Activated naive CD8-positive, alpha-beta T cell treated with anti-CD3 and anti-CD28 coated beads for 36 hours (primary cell): ENCODE results near the gene KCNIP4. TPM values are rescaled to one million over a fixed set of nuclear protein-coding genes. Genes with fewer than 3 reads are reported as not detected.

Source experiments
- DNase-seq: peaks from one replicate; pipeline ENCODE4 v3.0.0; 2021
- H3K27ac Mint-ChIP-seq: one replicate; pipeline ENCODE4 v1.8.0; 2022; ENCODE audit warnings: mild to moderate bottlenecking, moderate library complexity, mixed read lengths
- H3K27me3 Mint-ChIP-seq: one replicate; pipeline ENCODE4 v1.8.0; 2022; ENCODE audit warnings: mild to moderate bottlenecking, mixed read lengths
- H3K36me3 Mint-ChIP-seq: one replicate; pipeline ENCODE4 v1.8.0; 2021; ENCODE audit warnings: mild to moderate bottlenecking, mixed read lengths
- H3K4me1 Mint-ChIP-seq: one replicate; pipeline ENCODE4 v1.8.0; 2021; ENCODE audit warnings: mixed read lengths
- H3K4me3 Mint-ChIP-seq: one replicate; pipeline ENCODE4 v1.8.0; 2022; ENCODE audit warnings: mild to moderate bottlenecking, moderate library complexity, mixed read lengths
- H3K9me3 Mint-ChIP-seq: one replicate; pipeline ENCODE4 v1.8.0; 2022; ENCODE audit warnings: mixed read lengths
- total RNA-seq, 2 experiments: library from RNA; stranded (reverse); gene quantifications; one replicate each; pipeline ENCODE4 v1.2.3, GENCODE V29; 2021

The KCNIP4 gene
- total RNA-seq, 2 experiments from 2014 or later: not detected

- H3K36me3 Mint-ChIP-seq: no peaks in the 10 kb centered on the region
- H3K9me3 Mint-ChIP-seq: no peaks in the 10 kb centered on the region
- H3K4me1 Mint-ChIP-seq: no peaks in the 10 kb centered on the region
- no peak for DNase-seq
- H3K4me3 Mint-ChIP-seq: no peak overlapping the region
- no peak overlapping the region for H3K27ac Mint-ChIP-seq
- no peaks in the 10 kb centered on the region for H3K27me3 Mint-ChIP-seq
Measured at GRCh38 chr4:21677173-21677572, 271.4 kb downstream of the KCNIP4 start.

- H3K27me3 Mint-ChIP-seq: no peaks in the 10 kb centered on the region
- no peak overlapping the region for H3K4me3 Mint-ChIP-seq
- no peak for DNase-seq
- H3K36me3 Mint-ChIP-seq: no peaks in the 10 kb centered on the region
- no peaks in the 10 kb centered on the region for H3K9me3 Mint-ChIP-seq
- no peaks in the 10 kb centered on the region for H3K4me1 Mint-ChIP-seq
- H3K27ac Mint-ChIP-seq: no peak overlapping the region
Measured at GRCh38 chr4:21664355-21664754, 284.2 kb downstream of the KCNIP4 start.

- H3K36me3 Mint-ChIP-seq: no peaks in the 10 kb centered on the region
Measured at GRCh38 chr4:21656832-21657231, 291.7 kb downstream of the KCNIP4 start.

GRCh38 chr4:21655031-21655430 is 293.5 kb downstream of the KCNIP4 start:
- no peaks in the 10 kb centered on the region for H3K9me3 Mint-ChIP-seq
- H3K4me3 Mint-ChIP-seq: no peak overlapping the region
- DNase-seq: no peak
- H3K27me3 Mint-ChIP-seq: no peaks in the 10 kb centered on the region
- no peaks in the 10 kb centered on the region for H3K4me1 Mint-ChIP-seq
- no peak overlapping the region for H3K27ac Mint-ChIP-seq
- H3K36me3 Mint-ChIP-seq: no peaks in the 10 kb centered on the region

More at GRCh38 chr4:21656832-21657231, 291.7 kb downstream of the KCNIP4 start:
- Mint-ChIP-seq H3K9me3 (no peaks in the 10 kb centered on the region), H3K4me3 (no peak overlapping the region), H3K27ac (no peak overlapping the region), H3K4me1 (no peaks in the 10 kb centered on the region), H3K27me3 (no peaks in the 10 kb centered on the region)
- no peak for DNase-seq

GRCh38 chr4:21652508-21653231 is 295.9 kb downstream of the KCNIP4 start:
- no peaks in the 10 kb centered on the region for H3K36me3 Mint-ChIP-seq
- no peaks in the 10 kb centered on the region for H3K27me3 Mint-ChIP-seq
- no peaks in the 10 kb centered on the region for H3K4me1 Mint-ChIP-seq
- DNase-seq: no peak
- no peak overlapping the region for H3K4me3 Mint-ChIP-seq
- H3K27ac Mint-ChIP-seq: no peak overlapping the region
- H3K9me3 Mint-ChIP-seq: no peaks in the 10 kb centered on the region

GRCh38 chr4:21649391-21650090 is 299.0 kb downstream of the KCNIP4 start:
- Mint-ChIP-seq H3K4me1 (no peaks in the 10 kb centered on the region), H3K27me3 (no peaks in the 10 kb centered on the region), H3K9me3 (no peaks in the 10 kb centered on the region), H3K4me3 (no peak overlapping the region), H3K36me3 (no peaks in the 10 kb centered on the region), H3K27ac (no peak overlapping the region)
- no peak for DNase-seq

- H3K27ac Mint-ChIP-seq: no peak overlapping the region
- H3K9me3 Mint-ChIP-seq: no peaks in the 10 kb centered on the region
- H3K36me3 Mint-ChIP-seq: no peaks in the 10 kb centered on the region
- H3K4me1 Mint-ChIP-seq: no peaks in the 10 kb centered on the region
- no peaks in the 10 kb centered on the region for H3K27me3 Mint-ChIP-seq
- no peak for DNase-seq
- no peak overlapping the region for H3K4me3 Mint-ChIP-seq
Measured at GRCh38 chr4:21645776-21646175, 302.8 kb downstream of the KCNIP4 start.

GRCh38 chr4:21641696-21642095 is 306.9 kb downstream of the KCNIP4 start:
- H3K27ac Mint-ChIP-seq: no peak overlapping the region
- H3K9me3 Mint-ChIP-seq: no peaks in the 10 kb centered on the region
- no peak overlapping the region for H3K4me3 Mint-ChIP-seq
- DNase-seq: no peak
- H3K36me3 Mint-ChIP-seq: no peaks in the 10 kb centered on the region
- H3K27me3 Mint-ChIP-seq: no peaks in the 10 kb centered on the region
- no peaks in the 10 kb centered on the region for H3K4me1 Mint-ChIP-seq

- H3K4me1 Mint-ChIP-seq: no peaks in the 10 kb centered on the region
- no peak overlapping the region for H3K27ac Mint-ChIP-seq
- no peaks in the 10 kb centered on the region for H3K36me3 Mint-ChIP-seq
- no peaks in the 10 kb centered on the region for H3K9me3 Mint-ChIP-seq
- no peaks in the 10 kb centered on the region for H3K27me3 Mint-ChIP-seq
- no peak for DNase-seq
- no peak overlapping the region for H3K4me3 Mint-ChIP-seq
Measured at GRCh38 chr4:21638171-21638725, 310.3 kb downstream of the KCNIP4 start.

- no peaks in the 10 kb centered on the region for H3K27me3 Mint-ChIP-seq
- H3K27ac Mint-ChIP-seq: no peak overlapping the region
- no peaks in the 10 kb centered on the region for H3K36me3 Mint-ChIP-seq
- H3K4me1 Mint-ChIP-seq: no peaks in the 10 kb centered on the region
- H3K4me3 Mint-ChIP-seq: no peak overlapping the region
- H3K9me3 Mint-ChIP-seq: no peaks in the 10 kb centered on the region
- DNase-seq: no peak
Measured at GRCh38 chr4:21628916-21629610, 319.5 kb downstream of the KCNIP4 start.

- no peak overlapping the region for H3K27ac Mint-ChIP-seq
- no peak for DNase-seq
- no peaks in the 10 kb centered on the region for H3K9me3 Mint-ChIP-seq
- H3K27me3 Mint-ChIP-seq: no peaks in the 10 kb centered on the region
- H3K4me3 Mint-ChIP-seq: no peak overlapping the region
- H3K36me3 Mint-ChIP-seq: no peaks in the 10 kb centered on the region
- H3K4me1 Mint-ChIP-seq: no peaks in the 10 kb centered on the region
Measured at GRCh38 chr4:21628116-21628670, 320.4 kb downstream of the KCNIP4 start.

- no peaks in the 10 kb centered on the region for H3K4me1 Mint-ChIP-seq
- H3K27ac Mint-ChIP-seq: no peak overlapping the region
- no peak overlapping the region for H3K4me3 Mint-ChIP-seq
- no peaks in the 10 kb centered on the region for H3K36me3 Mint-ChIP-seq
- no peaks in the 10 kb centered on the region for H3K9me3 Mint-ChIP-seq
- no peak for DNase-seq
- no peaks in the 10 kb centered on the region for H3K27me3 Mint-ChIP-seq
Measured at GRCh38 chr4:21625447-21625846, 323.1 kb downstream of the KCNIP4 start.

GRCh38 chr4:21605006-21605405 is 343.6 kb downstream of the KCNIP4 start:
- no peak for DNase-seq
- Mint-ChIP-seq H3K27me3 (no peaks in the 10 kb centered on the region), H3K4me3 (no peak overlapping the region), H3K36me3 (no peaks in the 10 kb centered on the region), H3K27ac (no peak overlapping the region), H3K9me3 (no peaks in the 10 kb centered on the region), H3K4me1 (no peaks in the 10 kb centered on the region)

GRCh38 chr4:21596521-21596920 is 352.1 kb downstream of the KCNIP4 start:
- Mint-ChIP-seq H3K27ac (no peak overlapping the region), H3K27me3 (no peaks in the 10 kb centered on the region), H3K4me1 (no peaks in the 10 kb centered on the region), H3K4me3 (no peak overlapping the region), H3K9me3 (peaks cover 3% of the 10 kb centered on the region), H3K36me3 (no peaks in the 10 kb centered on the region)
- no peak for DNase-seq

GRCh38 chr4:21593671-21594001 is 354.9 kb downstream of the KCNIP4 start:
- no peaks in the 10 kb centered on the region for H3K27me3 Mint-ChIP-seq
- no peak overlapping the region for H3K4me3 Mint-ChIP-seq
- H3K9me3 Mint-ChIP-seq: peaks cover 3% of the 10 kb centered on the region
- no peak for DNase-seq
- H3K4me1 Mint-ChIP-seq: no peaks in the 10 kb centered on the region
- no peak overlapping the region for H3K27ac Mint-ChIP-seq
- no peaks in the 10 kb centered on the region for H3K36me3 Mint-ChIP-seq
